HepG2 (cell line): ENCODE measurements around the gene C11orf86. TPM values are rescaled to one million over a fixed set of nuclear protein-coding genes. Genes with fewer than 3 reads are reported as not detected.

Experiments
- AHR ChIP-seq: IDR thresholded peaks from 2 replicates; pipeline ENCODE4 v1.6.1; 2018; ENCODE audit warnings: missing genetic modification reagents, missing compliant biosample characterization
- DPF2 ChIP-seq: sonication (generic); formaldehyde crosslinking; IDR thresholded peaks from 2 replicates; pipeline ENCODE4 v1.4.0; 2020; ENCODE audit warnings: mild to moderate bottlenecking, low read depth, missing genetic modification reagents, borderline replicate concordance
- ETV5 ChIP-seq: IDR thresholded peaks from 2 replicates; pipeline ENCODE4 v1.6.1; 2018; ENCODE audit warnings: missing biosample characterization, missing genetic modification reagents, inconsistent platforms, borderline replicate concordance
- KMT2A ChIP-seq: sonication (generic); formaldehyde crosslinking; IDR thresholded peaks from 2 replicates; pipeline ENCODE4 v1.4.0; 2020; ENCODE audit warnings: missing genetic modification reagents
- MAX ChIP-seq: IDR thresholded peaks from 2 replicates; pipeline ENCODE4 v1.6.1; 2012; ENCODE audit warnings: inconsistent platforms
- MEF2D ChIP-seq: sonication (generic); formaldehyde crosslinking; IDR thresholded peaks from 2 replicates; pipeline ENCODE4 v1.5.1; 2020; ENCODE audit warnings: mild to moderate bottlenecking, missing genetic modification reagents
- MLXIP ChIP-seq: sonication (generic); formaldehyde crosslinking; IDR thresholded peaks from 2 replicates; pipeline ENCODE4 v1.9.0; 2021; ENCODE audit warnings: missing genetic modification reagents, borderline replicate concordance
- POGK ChIP-seq: sonication (generic); formaldehyde crosslinking; conservative IDR thresholded peaks from 2 replicates; pipeline ENCODE4 v1.8.0; 2022; ENCODE audit warnings: mild to moderate bottlenecking, moderate library complexity, missing genetic modification reagents
- RXRA ChIP-seq: sonication (generic); formaldehyde crosslinking; IDR thresholded peaks from 2 replicates; pipeline ENCODE4 v1.5.1; 2020; ENCODE audit warnings: missing genetic modification reagents
- SIX1 ChIP-seq: sonication (generic); formaldehyde crosslinking; IDR thresholded peaks from 2 replicates; pipeline ENCODE4 v1.4.0; 2020; ENCODE audit warnings: missing genetic modification reagents, borderline replicate concordance
- SIX4 ChIP-seq: sonication (generic); formaldehyde crosslinking; IDR thresholded peaks from 2 replicates; pipeline ENCODE4 v1.4.0; 2020; ENCODE audit warnings: missing genetic modification reagents
- ZFP1 ChIP-seq: IDR thresholded peaks from 2 replicates; pipeline ENCODE4 v1.6.1; 2016
- ZNF12 ChIP-seq: sonication (generic); formaldehyde crosslinking; IDR thresholded peaks from 2 replicates; pipeline ENCODE4 v1.5.0; 2020; ENCODE audit warnings: missing genetic modification reagents
- ZNF414 ChIP-seq: sonication (generic); formaldehyde crosslinking; IDR thresholded peaks from 2 replicates; pipeline ENCODE4 v1.5.0; 2020; ENCODE audit warnings: missing genetic modification reagents
- ZNF44 ChIP-seq: sonication (generic); formaldehyde crosslinking; IDR thresholded peaks from 2 replicates; pipeline ENCODE4 v1.5.1; 2020; ENCODE audit warnings: mild to moderate bottlenecking, missing genetic modification reagents
- ZNF616 ChIP-seq: sonication (generic); formaldehyde crosslinking; IDR thresholded peaks from 2 replicates; pipeline ENCODE4 v1.5.0; 2020; ENCODE audit warnings: low read depth, mild to moderate bottlenecking, missing genetic modification reagents
- ZNF746 ChIP-seq: sonication (generic); formaldehyde crosslinking; IDR thresholded peaks from 2 replicates; pipeline ENCODE4 v1.8.0; 2022; ENCODE audit warnings: mild to moderate bottlenecking, missing genetic modification reagents
- ZNF770 ChIP-seq: sonication (generic); formaldehyde crosslinking; IDR thresholded peaks from 2 replicates; pipeline ENCODE4 v1.5.0; 2020; ENCODE audit warnings: mild to moderate bottlenecking, missing genetic modification reagents
- polyA plus RNA-seq, 8 experiments: library from polyadenylated mRNA; depleted of rRNA in 3 of 8; stranded (reverse) in 7 of 8; unstranded in 1 of 8; fragments of >200 nt; fragmentation: Illumina TruSeq in 4 of 8; extraction: Trizol in 4 of 8; gene quantifications; 2 replicates each; pipeline versions ENCODE4 v1.2.1 to v1.2.3, GENCODE V29; 2011 to 2016; ENCODE audit warnings: low read depth in 4 of 8, missing spikeins in 1 of 8, mixed read lengths in 1 of 8; ENCODE audit not compliant: insufficient read depth in 1 of 8
- total RNA-seq, 5 experiments: library from RNA; depleted of rRNA; stranded (reverse); fragments of >200 nt; fragmentation: Illumina TruSeq; extraction: Trizol; gene quantifications; 2 replicates each; pipeline ENCODE4 v1.2.3, GENCODE V29; 2016; ENCODE audit warnings: low read depth in 1 of 5

Gene C11orf86
- total and polyA plus RNA-seq, 2 of the 13 experiments (the other 11 are each of a cell fraction or from before 2014, with no cell fraction given), result 0.11 to 0.18 TPM

GRCh38 chr11:66958232-66958955 is 16.7 kb upstream of the C11orf86 start, which contains the start of gene PC (continued):
- no peak for TF ChIP-seq ZNF414 (CRISPR knock-in tag)
- no peak for TF ChIP-seq SIX1 (CRISPR knock-in tag)
- TF ChIP-seq RXRA (CRISPR knock-in tag), result peak; percentile 79
- peak; percentile 55 for TF ChIP-seq ETV5 (CRISPR knock-in tag)
- peak; percentile 95 for TF ChIP-seq MEF2D
- TF ChIP-seq ZNF616, result peak; percentile 58; the same call in 1 of the 2 replicates
- TF ChIP-seq ZNF12 (CRISPR knock-in tag), result 0 out of 2 replicates have a peak, but pooled peaks have one; percentile 15
- TF ChIP-seq ZFP1, result 0 out of 2 replicates have a peak, but pooled peaks have one; percentile 30
- peak; percentile 88 for TF ChIP-seq POGK (CRISPR knock-in tag)
- TF ChIP-seq AHR (CRISPR knock-in tag), result no peak; the same call in none of the 2 replicates
- peak; percentile 32; the same call in 1 of the 2 replicates for TF ChIP-seq SIX4 (CRISPR knock-in tag)
- TF ChIP-seq ZNF746 (CRISPR knock-in tag), result peak; percentile 66; the same call in 1 of the 2 replicates
- peak; percentile 93 for TF ChIP-seq ZNF770
- peak; percentile 77; the same call in 1 of the 2 replicates for TF ChIP-seq KMT2A (CRISPR knock-in tag)
- TF ChIP-seq ZNF44 (CRISPR knock-in tag), result 0 out of 2 replicates have a peak, but pooled peaks have one; percentile 63
- no peak for TF ChIP-seq MLXIP (CRISPR knock-in tag)
- TF ChIP-seq MAX, result peak; percentile 100
- no peak for TF ChIP-seq DPF2 (CRISPR knock-in tag)
